SH-SY5Y (cell line): ENCODE data around the gene ABCA13.

Source experiments
- GATA2 ChIP-seq: IDR thresholded peaks from 2 replicates; pipeline ENCODE4 v1.6.1; 2011; ENCODE audit warnings: mild to moderate bottlenecking, low read depth, low read length
- GATA3 ChIP-seq: IDR thresholded peaks from 2 replicates; pipeline ENCODE4 v1.6.1; 2011; ENCODE audit warnings: low read depth, mild to moderate bottlenecking, low read length, moderate library complexity

GRCh38 chr7:48301201-48301600 is 129.9 kb downstream of the ABCA13 start:
- TF ChIP-seq GATA3 (no peak), GATA2 (no peak)
